ENCODE measurements around the gene IQSEC1. TPM values are rescaled to one million over a fixed set of nuclear protein-coding genes. Genes with fewer than 3 reads are reported as not detected.

IQSEC1 gene
- total RNA-seq, 1 donor from 2014 or later, result 34.2 TPM

DNA sequence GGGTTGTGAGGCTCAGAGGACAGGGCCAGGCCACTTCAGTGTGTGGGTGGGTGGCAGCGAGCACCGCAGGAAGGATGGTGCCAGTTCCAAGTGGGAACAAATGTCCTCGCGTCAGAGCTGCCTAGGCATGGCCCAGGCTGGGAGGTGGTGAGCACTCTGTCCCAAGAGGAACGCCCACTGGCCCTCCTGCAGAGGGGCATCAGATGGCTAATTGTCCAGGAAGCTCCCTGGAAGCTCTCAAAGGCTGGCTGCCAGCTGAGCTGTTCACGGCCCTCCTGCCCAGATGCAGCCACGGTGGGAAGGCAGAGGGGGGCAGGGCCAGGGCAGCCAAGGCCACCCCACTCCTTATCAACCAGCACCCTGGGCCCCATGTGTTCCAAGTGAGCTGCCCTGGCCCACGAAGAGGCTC, 55.2 kb downstream of the IQSEC1 start:
- Mint-ChIP-seq H3K4me3 (ENCODE audit: low read depth) (no peak overlapping the region), H3K36me3 (ENCODE audit: insufficient read depth) (no peaks in the 10 kb centered on the region), H3K27ac (no peak overlapping the region), H3K9me3 (ENCODE audit: low read depth) (no peaks in the 10 kb centered on the region), H3K27me3 (peaks cover 18% of the 10 kb centered on the region), H3K4me1 (ENCODE audit: low read depth) (peaks cover 5% of the 10 kb centered on the region)
- no peak for DNase-seq (ENCODE audit: low spot score, unreplicated experiment)
- TF ChIP-seq, protein P1, sequence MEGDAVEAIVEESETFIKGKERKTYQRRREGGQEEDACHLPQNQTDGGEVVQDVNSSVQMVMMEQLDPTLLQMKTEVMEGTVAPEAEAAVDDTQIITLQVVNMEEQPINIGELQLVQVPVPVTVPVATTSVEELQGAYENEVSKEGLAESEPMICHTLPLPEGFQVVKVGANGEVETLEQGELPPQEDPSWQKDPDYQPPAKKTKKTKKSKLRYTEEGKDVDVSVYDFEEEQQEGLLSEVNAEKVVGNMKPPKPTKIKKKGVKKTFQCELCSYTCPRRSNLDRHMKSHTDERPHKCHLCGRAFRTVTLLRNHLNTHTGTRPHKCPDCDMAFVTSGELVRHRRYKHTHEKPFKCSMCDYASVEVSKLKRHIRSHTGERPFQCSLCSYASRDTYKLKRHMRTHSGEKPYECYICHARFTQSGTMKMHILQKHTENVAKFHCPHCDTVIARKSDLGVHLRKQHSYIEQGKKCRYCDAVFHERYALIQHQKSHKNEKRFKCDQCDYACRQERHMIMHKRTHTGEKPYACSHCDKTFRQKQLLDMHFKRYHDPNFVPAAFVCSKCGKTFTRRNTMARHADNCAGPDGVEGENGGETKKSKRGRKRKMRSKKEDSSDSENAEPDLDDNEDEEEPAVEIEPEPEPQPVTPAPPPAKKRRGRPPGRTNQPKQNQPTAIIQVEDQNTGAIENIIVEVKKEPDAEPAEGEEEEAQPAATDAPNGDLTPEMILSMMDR (IDR thresholded peaks at IDR 0.05; ENCODE audit: unreplicated experiment), result no peak

DNA sequence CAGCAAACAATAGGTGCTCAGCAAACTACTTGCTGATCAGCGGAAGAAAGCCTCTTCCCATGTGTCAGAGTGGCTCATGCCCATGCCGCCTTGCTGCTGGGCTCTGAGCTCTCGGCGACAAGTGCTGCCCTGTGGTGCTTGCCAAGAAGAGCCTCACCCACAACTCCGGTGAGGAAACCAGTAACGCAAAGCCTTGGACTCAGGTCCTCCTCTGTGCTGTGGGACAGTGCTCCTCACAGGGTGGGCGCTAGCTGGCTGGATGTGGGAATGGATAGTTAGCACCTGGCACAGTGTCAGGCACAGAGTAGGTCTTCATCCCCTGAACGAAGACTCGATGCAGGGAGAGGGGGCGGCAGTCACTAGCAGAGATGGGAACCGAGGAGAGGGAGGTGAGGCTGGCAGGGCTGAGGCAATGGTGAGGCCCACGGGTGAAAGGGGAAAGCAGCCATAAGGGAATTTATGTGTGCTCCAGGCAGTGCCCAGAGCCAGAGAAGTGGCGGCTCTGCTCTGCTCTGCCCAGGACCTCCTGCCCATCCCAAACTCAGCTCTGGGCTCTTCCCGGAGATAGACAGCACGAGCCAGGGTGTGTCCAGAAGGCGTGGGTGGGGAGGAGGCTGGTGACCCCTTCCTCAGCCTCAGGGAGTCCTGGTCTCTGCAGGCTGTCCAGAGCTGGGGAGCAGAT, 55.7 kb downstream of the IQSEC1 start:
- peaks cover 5% of the 10 kb centered on the region for H3K4me1 Mint-ChIP-seq (ENCODE audit: low read depth)
- H3K27ac Mint-ChIP-seq, result no peak overlapping the region
- no peak for DNase-seq (ENCODE audit: low spot score, unreplicated experiment)
- H3K27me3 Mint-ChIP-seq, result peaks cover 18% of the 10 kb centered on the region
- no peaks in the 10 kb centered on the region for H3K9me3 Mint-ChIP-seq (ENCODE audit: low read depth)
- TF ChIP-seq, protein P1 (IDR thresholded peaks at IDR 0.05; ENCODE audit: unreplicated experiment), result no peak
- no peaks in the 10 kb centered on the region for H3K36me3 Mint-ChIP-seq (ENCODE audit: insufficient read depth)
- H3K4me3 Mint-ChIP-seq (ENCODE audit: low read depth), result no peak overlapping the region

DNA sequence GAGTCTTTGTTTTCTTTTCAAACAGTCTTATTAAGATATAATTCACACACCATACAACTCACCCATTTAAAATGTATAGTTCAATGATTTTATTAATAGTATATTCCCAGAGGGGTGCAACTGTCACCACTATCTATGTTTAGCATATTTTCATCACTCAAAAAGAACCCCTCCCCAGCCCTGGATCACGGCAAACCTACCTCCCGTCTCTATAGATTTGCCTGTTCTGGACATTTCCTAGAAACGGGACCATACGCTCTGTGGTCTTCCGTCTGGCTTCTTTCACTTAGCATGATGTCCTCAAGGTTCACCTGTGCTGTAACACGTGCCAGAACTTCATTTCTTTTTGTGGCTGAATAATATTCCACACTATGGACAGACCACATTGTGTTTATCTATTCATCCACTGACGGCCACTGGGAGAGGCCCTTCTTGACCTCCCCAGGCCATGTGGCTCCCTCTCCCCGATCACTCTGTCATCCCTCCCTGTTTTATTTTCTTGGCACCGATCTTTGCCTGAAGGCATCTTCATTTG, 56.4 kb downstream of the IQSEC1 start:
- DNase-seq (ENCODE audit: low spot score, unreplicated experiment), result no peak
- Mint-ChIP-seq H3K27me3 (peaks cover 18% of the 10 kb centered on the region), H3K4me1 (ENCODE audit: low read depth) (peaks cover 5% of the 10 kb centered on the region), H3K9me3 (ENCODE audit: low read depth) (no peaks in the 10 kb centered on the region), H3K4me3 (ENCODE audit: low read depth) (no peak overlapping the region), H3K27ac (no peak overlapping the region), H3K36me3 (ENCODE audit: insufficient read depth) (no peaks in the 10 kb centered on the region)
- TF ChIP-seq, protein P1 (IDR thresholded peaks at IDR 0.05; ENCODE audit: unreplicated experiment), result no peak

DNA sequence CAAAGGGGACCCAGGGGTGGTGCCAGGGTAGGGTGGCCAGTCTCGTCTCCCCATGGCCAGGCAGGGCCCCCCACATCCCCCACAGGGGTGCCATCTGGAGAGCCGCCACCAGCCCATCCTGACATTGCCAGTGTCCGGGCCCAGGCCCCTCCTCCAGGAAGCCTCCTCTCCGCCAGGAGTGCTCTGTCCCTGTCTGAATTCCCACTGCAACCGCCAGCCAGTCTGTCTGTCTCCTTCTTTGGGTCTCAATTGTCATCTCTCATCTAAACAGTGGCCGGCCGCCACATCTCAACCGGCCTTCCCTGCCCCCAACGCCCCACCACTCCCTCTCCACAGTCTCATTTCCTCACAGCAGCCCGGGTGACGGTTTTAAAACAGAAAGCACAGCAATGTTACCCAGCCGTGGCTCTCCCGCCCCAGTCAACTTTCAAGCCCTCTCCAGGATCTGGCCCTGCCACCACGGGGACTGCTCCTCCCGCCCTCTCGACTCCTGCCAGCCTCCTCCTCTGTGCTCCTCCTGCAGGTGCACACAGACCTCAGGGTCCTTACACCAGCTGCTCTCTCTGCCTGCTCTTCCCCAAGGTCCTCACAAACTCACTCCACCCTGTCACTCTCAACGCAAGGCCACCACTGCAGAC, 57.0 kb downstream of the IQSEC1 start:
- Mint-ChIP-seq H3K27me3 (peaks cover 18% of the 10 kb centered on the region), H3K36me3 (ENCODE audit: insufficient read depth) (no peaks in the 10 kb centered on the region), H3K27ac (no peak overlapping the region), H3K9me3 (ENCODE audit: low read depth) (no peaks in the 10 kb centered on the region), H3K4me1 (ENCODE audit: low read depth) (peaks cover 10% of the 10 kb centered on the region), H3K4me3 (ENCODE audit: low read depth) (no peak overlapping the region)
- TF ChIP-seq, protein P1 (IDR thresholded peaks at IDR 0.05; ENCODE audit: unreplicated experiment), result no peak
- no peak for DNase-seq (ENCODE audit: low spot score, unreplicated experiment)

DNA sequence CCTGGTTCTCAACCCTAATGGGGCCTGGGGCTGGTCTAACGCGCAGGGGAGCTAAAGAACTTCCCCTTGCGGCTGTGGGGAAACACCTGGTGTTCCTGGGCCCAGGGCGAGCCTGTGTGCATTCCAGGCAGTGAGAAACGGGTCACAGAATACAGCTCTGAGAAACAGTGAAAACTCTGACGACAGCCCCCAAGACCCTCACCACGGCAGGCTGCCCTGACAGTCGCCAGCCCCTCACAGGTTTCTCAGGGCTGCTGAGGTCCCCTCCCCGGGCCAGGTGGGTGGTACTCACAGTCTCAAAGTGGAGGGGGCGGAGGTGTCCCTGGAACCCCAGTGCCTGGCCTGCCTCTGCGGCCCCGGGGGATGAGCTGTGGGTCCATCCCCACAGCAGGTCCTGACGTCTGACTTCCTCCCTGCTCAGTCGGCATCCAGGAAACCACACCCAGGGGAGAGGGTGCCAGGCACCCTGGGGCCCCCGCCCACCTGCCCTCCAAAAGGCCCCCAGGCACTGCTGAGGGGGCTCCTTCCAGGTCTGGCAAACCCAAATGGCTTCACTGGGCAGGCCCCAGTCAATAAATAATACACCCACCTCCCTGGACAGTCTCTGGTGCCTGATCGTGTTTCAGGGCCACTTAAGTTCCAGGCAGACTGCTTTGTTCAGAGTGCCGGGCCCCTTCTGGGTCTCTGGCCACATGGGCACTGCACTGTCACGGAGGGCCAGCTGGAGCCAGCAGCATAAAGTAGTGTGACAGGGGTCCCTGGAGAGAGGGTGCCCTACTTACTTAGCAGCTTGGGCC, 57.7 kb downstream of the IQSEC1 start:
- Mint-ChIP-seq H3K4me3 (ENCODE audit: low read depth) (no peak overlapping the region), H3K27me3 (peaks cover 18% of the 10 kb centered on the region), H3K27ac (no peak overlapping the region), H3K36me3 (ENCODE audit: insufficient read depth) (no peaks in the 10 kb centered on the region), H3K4me1 (ENCODE audit: low read depth) (peaks cover 10% of the 10 kb centered on the region), H3K9me3 (ENCODE audit: low read depth) (no peaks in the 10 kb centered on the region)
- TF ChIP-seq, protein P1 (IDR thresholded peaks at IDR 0.05; ENCODE audit: unreplicated experiment), result no peak
- DNase-seq (ENCODE audit: low spot score, unreplicated experiment), result no peak
